CD14-positive monocyte (primary cell): ENCODE data around the gene SMARCC1. TPM values are rescaled to one million over a fixed set of nuclear protein-coding genes. Genes with fewer than 3 reads are reported as not detected.

Experiments
- DNase-seq, 3 donors: peaks; one replicate each; pipeline ENCODE4 v3.0.0-alpha.2; 2011 to 2022
- H2AFZ ChIP-seq: 2 replicates; pipeline ENCODE4 v1.6.0; 2012; ENCODE audit warnings: mild to moderate bottlenecking, low read depth, low read length, inconsistent platforms; ENCODE audit not compliant: insufficient read depth, poor library complexity, severe bottlenecking
- H3K27ac ChIP-seq, 2 donors: 1 replicate in 1 of 2; 2 replicates in 1 of 2; pipeline ENCODE4 v1.5.1; 2012 to 2013; ENCODE audit warnings: low read length in 2 of 2, control low read depth in 1 of 2, inconsistent platforms in 1 of 2, low read depth in 1 of 2, mild to moderate bottlenecking in 1 of 2
- H3K27me3 ChIP-seq, 2 donors: one replicate each; pipeline versions ENCODE4 v1.6.0 to v1.6.1; 2011 to 2013; ENCODE audit warnings: low read length in 2 of 2; ENCODE audit not compliant: control insufficient read depth in 2 of 2, insufficient read depth in 2 of 2
- H3K36me3 ChIP-seq, 2 donors: replicated peaks in 1 of 2; 1 replicate in 1 of 2; 2 replicates in 1 of 2; pipeline versions ENCODE4 v1.5.1 to v1.6.1; 2012 to 2013; ENCODE audit warnings: low read length in 2 of 2, control low read depth in 1 of 2, inconsistent platforms in 1 of 2, mild to moderate bottlenecking in 1 of 2; ENCODE audit not compliant: insufficient read depth in 2 of 2, control insufficient read depth in 1 of 2
- H3K4me1 ChIP-seq, 2 donors: 1 replicate in 1 of 2; 2 replicates in 1 of 2; pipeline versions ENCODE4 v1.5.1 to v1.6.1; 2012 to 2013; ENCODE audit warnings: low read length in 2 of 2, control low read depth in 1 of 2, inconsistent platforms in 1 of 2, mild to moderate bottlenecking in 1 of 2, moderate library complexity in 1 of 2; ENCODE audit not compliant: insufficient read depth in 2 of 2, control insufficient read depth in 1 of 2
- H3K4me2 ChIP-seq: replicated peaks from 2 replicates; pipeline ENCODE3; 2012; ENCODE audit warnings: low read length, moderate library complexity, mild to moderate bottlenecking; ENCODE audit not compliant: poor library complexity, severe bottlenecking; ENCODE audit errors: extremely low read depth
- H3K4me3 ChIP-seq, 3 experiments: fragments of 200-600 bp in 1 of 3; sonication (generic) in 1 of 3; replicated peaks in 1 of 3; 1 replicate in 2 of 3; 2 replicates in 1 of 3; pipeline ENCODE4 v1.5.1; 2011 to 2013; ENCODE audit warnings: low read length in 3 of 3, mild to moderate bottlenecking in 3 of 3, control low read depth in 2 of 3, low read depth in 2 of 3, inconsistent platforms in 1 of 3, moderate library complexity in 1 of 3
- H3K79me2 ChIP-seq: 2 replicates; pipeline ENCODE4 v1.6.0; 2012; ENCODE audit warnings: mild to moderate bottlenecking, control low read depth, inconsistent platforms, low read length, moderate library complexity; ENCODE audit not compliant: insufficient read depth
- H3K9ac ChIP-seq: 2 replicates; pipeline ENCODE4 v1.6.0; 2017; ENCODE audit warnings: low read length, mild to moderate bottlenecking; ENCODE audit not compliant: insufficient read depth, poor library complexity, severe bottlenecking
- H3K9me3 ChIP-seq, 2 donors: replicated peaks in 1 of 2; 1 replicate in 1 of 2; 2 replicates in 1 of 2; pipeline versions ENCODE4 v1.5.1 to v1.6.1; 2012 to 2013; ENCODE audit warnings: low read length in 2 of 2, control low read depth in 1 of 2; ENCODE audit not compliant: control insufficient read depth in 1 of 2, insufficient read depth in 1 of 2
- H4K20me1 ChIP-seq: 2 replicates; pipeline ENCODE4 v1.6.0; 2012; ENCODE audit warnings: mild to moderate bottlenecking, low read length, control low read depth, moderate library complexity; ENCODE audit not compliant: insufficient read depth
- H3K27ac Mint-ChIP-seq, 7 donors: one replicate each; pipeline ENCODE4 v1.8.0; 2020; ENCODE audit warnings: mild to moderate bottlenecking in 7 of 7, mixed read lengths in 7 of 7, moderate library complexity in 6 of 7, inconsistent platforms in 2 of 7
- H3K27me3 Mint-ChIP-seq, 3 donors: one replicate each; pipeline ENCODE4 v1.8.0; 2021 to 2022; ENCODE audit warnings: low read depth in 3 of 3, mild to moderate bottlenecking in 3 of 3, mixed read lengths in 3 of 3, moderate library complexity in 3 of 3, inconsistent platforms in 1 of 3
- H3K36me3 Mint-ChIP-seq, 2 donors: one replicate each; pipeline ENCODE4 v1.8.0; 2020; ENCODE audit warnings: mixed read lengths in 2 of 2, inconsistent platforms in 1 of 2, mild to moderate bottlenecking in 1 of 2
- H3K4me1 Mint-ChIP-seq: one replicate; pipeline ENCODE4 v1.8.0; 2020; ENCODE audit warnings: mild to moderate bottlenecking, mixed read lengths
- H3K4me3 Mint-ChIP-seq, 2 donors: one replicate each; pipeline ENCODE4 v1.8.0; 2020; ENCODE audit warnings: mild to moderate bottlenecking in 2 of 2, mixed read lengths in 2 of 2, moderate library complexity in 1 of 2
- H3K9me3 Mint-ChIP-seq, 7 donors: one replicate each; pipeline ENCODE4 v1.8.0; 2020 to 2022; ENCODE audit warnings: mixed read lengths in 7 of 7, mild to moderate bottlenecking in 6 of 7, moderate library complexity in 6 of 7, inconsistent platforms in 2 of 7
- WGBS: methylation state at CpG from one replicate; pipeline ENCODE4 v1.1.5; 2013; ENCODE audit warnings: missing lambda C conversion rate; ENCODE audit not compliant: insufficient coverage; 5-methylcytosine and 5-hydroxymethylcytosine counted together
- intact Hi-C, 2 donors: fragments of 100-400 bp; cut with micrococcal nuclease; formaldehyde crosslinking; loops; one replicate each; pipeline versions ENCODE4 v1.15.0 to v1.15.1; 2023
- polyA plus RNA-seq, 3 donors: library from polyadenylated mRNA; depleted of rRNA in 1 of 3; unstranded in 2 of 3; stranded (reverse) in 1 of 3; fragments of 300-500 nt in 2 of 3; fragments of >200 nt in 1 of 3; fragmentation: Illumina TruSeq in 2 of 3; gene quantifications; 1 replicate in 2 of 3; 2 replicates in 1 of 3; pipeline ENCODE4 v1.2.3, GENCODE V29; 2012 to 2021
- TF ChIP-seq, protein P1 (sequence below): fragments of 200-600 bp; IDR thresholded peaks from one replicate; pipeline ENCODE4 v1.8.0; 2022; ENCODE audit warnings: antibody characterized with exemption, mild to moderate bottlenecking

Gene SMARCC1
- polyA plus RNA-seq, 3 donors: 8.8 to 33.5 (median 20.5) TPM

DNA sequence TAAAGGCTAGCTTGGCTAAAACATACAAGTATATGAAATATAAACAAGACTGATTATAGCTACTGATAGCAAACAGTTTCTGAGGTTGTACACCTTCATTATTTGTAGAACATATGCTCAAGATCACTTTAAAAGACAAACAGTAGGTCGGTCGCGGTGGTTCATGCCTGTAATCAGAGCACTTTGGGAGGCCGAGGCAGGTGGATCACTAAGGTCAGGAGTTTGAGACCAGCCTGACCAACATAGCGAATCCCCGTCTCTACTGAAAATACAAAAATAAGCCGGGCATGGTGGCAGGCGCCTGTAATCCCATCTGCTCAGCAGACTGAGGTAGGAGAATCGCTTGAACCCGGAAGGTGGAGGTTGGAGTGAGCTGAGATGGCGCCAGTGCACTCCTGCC lies 80.3 kb downstream of the SMARCC1 start:
- Histone ChIP-seq H3K27ac (no peak overlapping the region), H3K9me3 (no peaks in the 10 kb centered on the region), H4K20me1 (no peaks in the 10 kb centered on the region), H3K79me2 (no peaks in the 10 kb centered on the region), H2AFZ (no peak overlapping the region), H3K4me1 (no peaks in the 10 kb centered on the region), H3K36me3 (peaks cover 86 to 99% of the 10 kb centered on the region in 2 donors), H3K4me3 (no peak overlapping the region), H3K9ac (no peak overlapping the region), H3K27me3 (no peaks in the 10 kb centered on the region), H3K4me2 (no peak overlapping the region)
- H3K27ac Mint-ChIP-seq: no peak overlapping the region
- WGBS: 97% methylated on average over 7 of the region's 11 CpGs
- no peak overlapping the region for H3K4me3 Mint-ChIP-seq
- no peaks in the 10 kb centered on the region for H3K9me3 Mint-ChIP-seq
- TF ChIP-seq, protein P1, sequence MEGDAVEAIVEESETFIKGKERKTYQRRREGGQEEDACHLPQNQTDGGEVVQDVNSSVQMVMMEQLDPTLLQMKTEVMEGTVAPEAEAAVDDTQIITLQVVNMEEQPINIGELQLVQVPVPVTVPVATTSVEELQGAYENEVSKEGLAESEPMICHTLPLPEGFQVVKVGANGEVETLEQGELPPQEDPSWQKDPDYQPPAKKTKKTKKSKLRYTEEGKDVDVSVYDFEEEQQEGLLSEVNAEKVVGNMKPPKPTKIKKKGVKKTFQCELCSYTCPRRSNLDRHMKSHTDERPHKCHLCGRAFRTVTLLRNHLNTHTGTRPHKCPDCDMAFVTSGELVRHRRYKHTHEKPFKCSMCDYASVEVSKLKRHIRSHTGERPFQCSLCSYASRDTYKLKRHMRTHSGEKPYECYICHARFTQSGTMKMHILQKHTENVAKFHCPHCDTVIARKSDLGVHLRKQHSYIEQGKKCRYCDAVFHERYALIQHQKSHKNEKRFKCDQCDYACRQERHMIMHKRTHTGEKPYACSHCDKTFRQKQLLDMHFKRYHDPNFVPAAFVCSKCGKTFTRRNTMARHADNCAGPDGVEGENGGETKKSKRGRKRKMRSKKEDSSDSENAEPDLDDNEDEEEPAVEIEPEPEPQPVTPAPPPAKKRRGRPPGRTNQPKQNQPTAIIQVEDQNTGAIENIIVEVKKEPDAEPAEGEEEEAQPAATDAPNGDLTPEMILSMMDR: no peak
- H3K36me3 Mint-ChIP-seq: peaks cover 64 to 87% of the 10 kb centered on the region in 2 donors
- no peak for DNase-seq
- intact Hi-C loops: no loop called here
- H3K4me1 Mint-ChIP-seq: peaks cover 2% of the 10 kb centered on the region
- H3K27me3 Mint-ChIP-seq: no peaks in the 10 kb centered on the region

DNA sequence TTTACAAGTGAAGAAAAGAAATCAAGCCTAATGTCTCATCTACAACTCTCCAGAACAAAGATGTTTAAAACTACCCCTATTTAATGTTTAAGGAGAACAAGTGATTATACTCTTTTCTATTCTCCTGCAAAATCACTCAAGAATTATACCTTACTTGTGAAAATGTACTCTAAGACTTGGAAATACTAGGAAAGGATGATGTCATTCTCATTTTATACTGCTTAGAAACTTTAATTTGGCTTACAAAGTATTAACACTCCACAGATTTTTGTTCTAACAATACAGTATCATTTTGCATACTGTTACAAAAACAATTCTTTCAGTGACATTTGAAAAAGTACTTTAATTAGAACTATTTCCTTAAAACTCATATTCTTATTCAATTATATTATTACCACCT lies 89.5 kb downstream of the SMARCC1 start:
- H3K9me3 ChIP-seq: no peaks in the 10 kb centered on the region
- no peak overlapping the region for H3K9ac ChIP-seq
- TF ChIP-seq, protein P1: no peak
- no peak overlapping the region for H3K4me3 ChIP-seq
- peaks cover 67 to 84% of the 10 kb centered on the region in 2 donors for H3K36me3 Mint-ChIP-seq
- H3K27ac Mint-ChIP-seq: no peak overlapping the region
- no peak overlapping the region for H3K4me3 Mint-ChIP-seq
- no peaks in the 10 kb centered on the region for H4K20me1 ChIP-seq
- H3K9me3 Mint-ChIP-seq: peaks cover 0 to 2% (median 0%) of the 10 kb centered on the region in 7 donors
- no peak for DNase-seq
- H3K79me2 ChIP-seq: no peaks in the 10 kb centered on the region
- H3K27me3 Mint-ChIP-seq: no peaks in the 10 kb centered on the region
- H3K36me3 ChIP-seq: peaks cover 83 to 94% of the 10 kb centered on the region in 2 donors
- no peak overlapping the region for H3K27ac ChIP-seq
- H3K4me1 Mint-ChIP-seq: no peaks in the 10 kb centered on the region
- intact Hi-C loops: no loop called here
- no peak overlapping the region for H3K4me2 ChIP-seq
- no peaks in the 10 kb centered on the region for H3K27me3 ChIP-seq
- H3K4me1 ChIP-seq: no peaks in the 10 kb centered on the region
- no peak overlapping the region for H2AFZ ChIP-seq
